M059J (cell line): ENCODE results near the gene PACSIN2. TPM values are rescaled to one million over a fixed set of nuclear protein-coding genes. Genes with fewer than 3 reads are reported as not detected.

Experiments used
- DNase-seq: peaks from one replicate; pipeline ENCODE4 v3.0.0-alpha.2; 2012; ENCODE audit warnings: low read depth
- total RNA-seq: library from RNA; depleted of rRNA; stranded (reverse); fragments of >200 nt; shearing (Covaris generic); gene quantifications from 2 replicates; pipeline ENCODE4 v1.2.3, GENCODE V29; 2014

The PACSIN2 gene
- total RNA-seq, 1 experiment from 2014 or later: 51.0 TPM

DNA sequence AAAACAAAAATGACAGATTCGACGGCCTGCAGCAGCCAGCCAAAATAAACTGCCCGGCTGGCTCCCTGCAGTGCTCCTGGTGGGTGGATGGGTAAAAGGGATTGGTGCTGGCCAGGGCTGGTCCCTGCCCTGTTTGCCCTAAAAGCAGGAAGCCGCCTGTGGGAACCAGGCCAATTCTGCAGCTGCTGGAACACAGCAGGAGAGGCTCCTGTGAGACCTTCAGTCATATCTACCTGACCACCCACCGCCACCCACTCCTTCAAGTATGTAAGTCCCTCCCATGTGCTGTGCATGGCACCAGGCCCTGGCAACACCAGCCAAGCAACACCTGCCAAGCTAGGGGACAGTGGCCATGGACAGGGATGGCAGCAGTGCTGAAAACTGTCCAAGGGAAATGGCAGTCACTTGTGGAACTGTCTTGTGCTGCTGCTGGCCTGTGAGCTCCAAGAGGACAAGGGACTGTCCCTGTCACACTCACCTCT, 109.2 kb downstream of the PACSIN2 start:
- DNase-seq: no peak

DNA sequence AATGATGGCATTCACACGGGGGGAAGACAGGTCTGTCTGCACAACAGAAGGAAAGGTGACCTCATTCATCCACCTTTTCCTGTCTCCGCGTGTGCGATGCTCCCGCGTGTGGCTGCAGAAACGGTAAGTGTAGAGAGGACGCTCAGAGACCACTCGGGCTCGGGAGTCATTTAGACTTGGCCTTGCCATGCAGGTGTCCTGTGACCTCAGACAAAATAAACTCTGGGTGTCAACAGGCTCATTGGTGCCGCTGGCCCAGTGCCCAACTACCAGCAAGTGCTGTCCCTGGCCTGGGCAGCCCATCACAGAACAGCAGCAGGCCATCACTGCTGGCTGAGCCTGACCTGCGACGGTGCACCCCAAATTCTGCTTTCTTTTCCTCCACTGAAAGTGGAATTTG, 109.7 kb downstream of the PACSIN2 start:
- no peak for DNase-seq

- DNase-seq: no peak
Observed at GRCh38 chr22:42904050-42904449, 110.9 kb downstream of the PACSIN2 start.

DNA sequence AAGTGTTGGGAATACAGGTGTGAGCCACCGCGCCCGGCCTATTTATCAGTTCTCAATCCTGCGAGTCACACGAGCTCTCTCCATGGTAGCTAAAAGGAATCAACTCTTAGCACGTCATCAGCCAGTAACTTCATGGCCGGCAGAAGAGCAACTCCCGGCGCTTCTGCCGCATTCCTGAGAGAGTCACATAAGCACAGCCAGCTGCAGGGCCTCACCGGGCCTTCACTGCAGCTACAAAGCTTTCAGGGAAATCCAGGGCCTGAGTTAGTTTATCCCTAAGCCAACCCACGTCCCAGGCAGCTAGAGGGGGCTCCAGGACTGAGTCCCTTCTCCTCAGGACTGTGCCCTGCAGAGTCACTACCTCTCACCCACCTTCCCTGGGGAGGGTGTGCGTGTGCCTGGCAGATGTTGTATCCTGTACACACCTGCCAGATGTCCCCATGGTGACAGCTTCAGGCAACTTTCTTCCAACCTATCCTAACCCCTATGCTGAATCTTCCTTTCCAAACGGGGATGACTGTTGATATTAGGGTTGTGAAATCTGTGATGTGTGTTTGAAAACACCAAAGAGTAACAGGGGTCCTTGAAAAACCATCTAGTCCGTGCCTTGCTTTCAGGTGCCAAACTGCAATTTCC, 112.0 kb downstream of the PACSIN2 start:
- no peak for DNase-seq

GRCh38 chr22:42901790-42902508, 113.0 kb downstream of the PACSIN2 start:
- no peak for DNase-seq

- no peak for DNase-seq
Observed at GRCh38 chr22:42897960-42898359, 117.0 kb downstream of the PACSIN2 start.

- no peak for DNase-seq
Observed at GRCh38 chr22:42895541-42895981, 119.4 kb downstream of the PACSIN2 start.

DNA sequence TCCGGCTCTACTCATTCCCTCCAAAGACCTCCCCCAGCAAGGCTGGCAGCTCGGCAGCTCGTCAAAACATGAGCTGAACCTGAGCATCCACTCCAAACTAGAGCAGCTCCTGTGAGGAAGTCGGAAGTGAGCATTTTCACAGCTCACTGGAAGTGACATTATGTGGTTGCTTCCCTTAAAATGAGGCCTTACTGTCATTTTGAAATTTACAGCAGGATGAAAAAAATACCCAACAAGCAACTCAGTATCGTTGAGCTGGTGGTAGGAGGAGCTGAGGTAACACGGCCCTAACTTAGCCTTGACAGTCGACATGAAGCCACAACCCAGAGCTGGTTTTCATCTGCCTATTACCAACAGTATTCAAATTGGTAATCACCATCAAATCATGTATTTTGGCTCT, 119.9 kb downstream of the PACSIN2 start:
- DNase-seq: no peak

DNA sequence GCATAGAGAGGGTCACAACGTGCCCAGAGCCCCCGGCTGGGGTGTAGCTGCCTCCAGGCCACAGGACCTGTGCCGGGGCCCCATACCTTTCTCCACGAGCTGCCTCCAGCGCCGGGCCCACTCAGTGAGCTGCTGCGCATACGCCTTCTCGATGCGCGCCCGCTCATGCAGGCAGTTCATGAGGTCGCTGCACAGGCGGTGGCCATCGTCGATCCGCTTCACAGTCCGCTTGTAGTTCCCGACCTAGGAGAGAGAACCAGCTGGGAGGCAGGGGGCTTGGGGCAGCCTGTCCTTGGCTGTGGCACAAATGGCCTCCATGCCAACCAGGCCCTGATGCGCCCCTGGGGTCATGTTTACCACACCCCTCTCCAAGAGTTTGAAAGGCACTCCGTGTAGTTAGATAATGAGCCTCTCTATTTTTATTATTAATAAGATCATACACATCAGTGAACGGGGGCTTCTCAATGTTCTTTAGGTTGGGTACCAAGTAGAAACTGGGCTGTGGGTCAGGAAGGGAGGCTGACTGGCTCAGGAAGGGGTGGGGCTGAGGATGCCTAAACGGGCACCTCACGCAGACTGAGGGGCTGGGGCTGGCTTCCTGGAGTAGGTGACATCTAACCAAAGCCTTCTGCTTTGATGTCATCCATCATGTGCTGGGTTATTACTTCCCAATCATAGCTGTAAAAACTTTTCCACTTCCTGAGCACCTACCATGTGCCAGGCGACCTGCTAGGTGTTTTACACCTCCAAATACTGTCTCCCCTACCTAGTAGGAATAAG, 121.4 kb downstream of the PACSIN2 start:
- DNase-seq: no peak

DNA sequence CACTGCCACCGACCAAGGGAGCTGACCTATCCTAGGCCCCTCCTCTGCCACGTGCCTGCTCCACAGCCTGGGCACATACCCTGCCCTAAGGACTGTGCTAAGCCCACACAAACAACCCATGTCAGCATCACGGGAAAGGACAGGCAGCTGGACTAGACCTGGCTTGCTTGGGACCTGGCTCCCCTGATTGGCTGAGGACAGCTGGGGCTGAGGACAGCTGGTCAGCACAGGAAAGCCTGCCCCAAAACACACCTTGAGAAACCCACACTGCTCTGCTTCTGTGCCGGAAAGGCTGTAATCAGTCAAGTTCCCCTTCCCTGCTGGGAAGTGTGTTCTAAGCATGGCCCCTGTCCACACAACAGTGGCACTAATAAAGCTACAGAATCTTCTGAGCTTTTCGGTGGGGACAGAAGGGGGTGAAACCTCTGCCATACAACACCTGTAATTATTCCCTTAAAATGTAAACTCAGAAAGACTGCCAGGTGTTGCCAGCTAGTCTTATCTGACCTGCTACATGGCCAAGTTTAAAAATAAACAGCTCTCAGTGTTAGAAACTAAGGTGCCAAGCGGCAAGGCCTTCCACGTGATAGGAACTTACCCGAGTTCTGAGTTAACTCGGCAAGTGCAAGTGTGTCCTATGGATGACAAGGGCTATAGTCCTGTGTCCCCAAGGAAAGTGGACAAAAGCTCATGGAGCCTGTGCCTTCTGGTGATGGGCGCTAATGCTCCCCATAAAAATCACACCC, 122.2 kb downstream of the PACSIN2 start:
- no peak for DNase-seq

- no peak for DNase-seq
Observed at GRCh38 chr22:42892156-42892555, 122.8 kb downstream of the PACSIN2 start.

GRCh38 chr22:42891696-42892095, 123.3 kb downstream of the PACSIN2 start:
- no peak for DNase-seq

- no peak for DNase-seq
Observed at GRCh38 chr22:42891008-42891407, 123.9 kb downstream of the PACSIN2 start.

DNA sequence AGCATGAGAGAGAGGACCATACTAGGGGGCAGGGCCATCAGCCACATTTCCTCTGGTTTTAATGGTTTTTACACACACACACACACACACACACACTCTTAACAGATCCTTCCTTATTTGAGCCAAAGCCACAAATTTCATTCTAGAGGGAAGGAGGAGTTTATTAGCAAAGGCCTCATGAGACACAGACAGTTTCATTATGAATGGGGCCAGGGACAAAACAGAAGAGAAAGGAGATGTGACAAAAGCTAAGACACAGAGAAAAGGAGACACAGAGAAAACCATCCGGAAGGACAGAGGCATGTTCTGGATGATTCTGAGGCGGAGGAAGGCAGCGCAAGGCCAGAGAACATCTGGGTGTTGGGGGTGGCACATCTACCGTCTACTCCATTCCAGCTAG, 125.6 kb downstream of the PACSIN2 start:
- DNase-seq: no peak

- DNase-seq: no peak
Observed at GRCh38 chr22:42887523-42888507, 127.1 kb downstream of the PACSIN2 start.

- no peak for DNase-seq
Observed at GRCh38 chr22:42887120-42887519, 127.8 kb downstream of the PACSIN2 start.

GRCh38 chr22:42885446-42885845, 129.5 kb downstream of the PACSIN2 start:
- no peak for DNase-seq

- DNase-seq: no peak
Observed at GRCh38 chr22:42884616-42885375, 130.2 kb downstream of the PACSIN2 start.

DNA sequence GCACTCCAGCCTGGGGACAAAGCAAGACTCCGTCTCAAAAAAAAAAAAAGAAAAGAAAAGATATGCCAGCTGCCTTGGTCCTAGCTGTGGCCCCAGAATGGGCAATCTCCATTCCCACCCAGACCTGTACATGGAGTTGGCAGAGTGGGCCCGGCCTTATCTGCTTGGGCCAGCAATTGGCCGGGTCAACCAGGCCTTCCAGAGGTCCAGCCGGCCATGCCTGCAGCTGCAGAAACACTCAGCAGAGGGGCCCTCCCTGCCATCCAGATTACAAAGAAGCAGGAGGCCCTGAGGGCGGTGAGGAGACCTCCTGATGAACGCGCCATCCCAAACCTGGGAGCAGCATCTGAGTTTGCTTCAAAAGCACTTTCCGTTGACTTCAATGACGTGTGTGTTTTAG, 131.0 kb downstream of the PACSIN2 start:
- no peak for DNase-seq

GRCh38 chr22:42883121-42883520, 131.8 kb downstream of the PACSIN2 start:
- no peak for DNase-seq
